ENCODE results near the gene ANO1. TPM values are rescaled to one million over a fixed set of nuclear protein-coding genes. Genes with fewer than 3 reads are reported as not detected.

Gene ANO1
- total RNA-seq, 4 donors from 2014 or later: 22.5 to 57.6 (median 41.4) TPM

- Histone ChIP-seq H3K36me3 (no peaks in the 10 kb centered on the region), H3K27ac (no peak overlapping the region), H3K4me1 (peaks cover 0 to 5% (median 0%) of the 10 kb centered on the region in 3 donors), H3K9me3 (peaks cover 0 to 11% (median 0%) of the 10 kb centered on the region in 3 donors), H3K27me3 (peaks cover 47% of the 10 kb centered on the region), H3K4me3 (no peak overlapping the region)
- TF ChIP-seq CTCF (IDR thresholded peaks at IDR 0.05): no peak
- no peak for ATAC-seq
- WGBS, 2 donors (ENCODE audit: low coverage in 1 of 2): 50% methylated on average over 1 of the region's 5 CpGs; no CpG with 5 or more reads in 1 of the 2 donors
These were observed 29.1 kb upstream of the ANO1 start for GRCh38 chr11:70049045-70049444.

- Histone ChIP-seq H3K27me3 (peaks cover 49% of the 10 kb centered on the region), H3K27ac (no peak overlapping the region), H3K4me3 (no peak overlapping the region), H3K4me1 (peaks cover 0 to 5% (median 0%) of the 10 kb centered on the region in 3 donors), H3K36me3 (no peaks in the 10 kb centered on the region), H3K9me3 (peaks cover 0 to 9% (median 0%) of the 10 kb centered on the region in 3 donors)
- no peak for ATAC-seq
- TF ChIP-seq CTCF (IDR thresholded peaks at IDR 0.05) (no peak), POLR2A (IDR thresholded peaks at IDR 0.05) (no peak), EP300 (IDR thresholded peaks at IDR 0.05) (no peak), POLR2AphosphoS5 (IDR thresholded peaks at IDR 0.05) (no peak)
- 65 to 82% methylated on average over 5 to 6 of the region's 7 CpGs for WGBS, 2 donors (ENCODE audit: low coverage in 1 of 2)
These were observed 27.9 kb upstream of the ANO1 start for GRCh38 chr11:70050243-70050642.

DNA sequence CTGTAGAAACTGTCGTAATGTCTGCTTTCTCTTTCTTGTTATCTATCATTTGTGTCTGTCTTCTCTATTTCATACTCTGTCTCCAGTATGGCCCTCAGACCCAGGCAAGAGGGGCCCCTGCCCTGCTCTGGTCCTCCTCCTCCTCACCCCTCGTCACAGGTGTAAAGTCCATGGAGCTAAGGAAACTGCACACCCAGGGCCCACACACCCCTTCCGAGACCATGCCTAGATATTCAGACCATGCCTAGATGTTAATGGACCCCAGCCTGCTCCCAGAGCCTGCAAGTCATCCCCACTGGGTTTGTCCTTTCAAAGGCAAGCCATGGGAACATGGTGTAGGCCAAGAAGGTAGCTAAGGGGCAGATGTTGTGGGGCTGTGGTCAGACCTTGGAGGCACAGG is 24.1 kb upstream of the ANO1 start:
- 79% methylated on average over 3 of the region's 3 CpGs; no CpG with 5 or more reads in 1 of the 2 donors for WGBS, 2 donors (ENCODE audit: low coverage in 1 of 2)
- H3K27me3 ChIP-seq: peaks cover 29% of the 10 kb centered on the region
- no peaks in the 10 kb centered on the region for H3K4me1 ChIP-seq
- no peak for ATAC-seq
- no peak overlapping the region for H3K4me3 ChIP-seq
- H3K9me3 ChIP-seq: peaks cover 0 to 13% (median 0%) of the 10 kb centered on the region in 3 donors
- no peak overlapping the region for H3K27ac ChIP-seq
- TF ChIP-seq CTCF (IDR thresholded peaks at IDR 0.05) (no peak), POLR2AphosphoS5 (IDR thresholded peaks at IDR 0.05) (no peak)
- H3K36me3 ChIP-seq: no peaks in the 10 kb centered on the region

- Histone ChIP-seq H3K4me3 (no peak overlapping the region), H3K4me1 (no peaks in the 10 kb centered on the region), H3K9me3 (peaks cover 0 to 13% (median 0%) of the 10 kb centered on the region in 3 donors), H3K27ac (no peak overlapping the region), H3K27me3 (peaks cover 20% of the 10 kb centered on the region), H3K36me3 (no peaks in the 10 kb centered on the region)
- no peak for TF ChIP-seq POLR2AphosphoS5 (IDR thresholded peaks at IDR 0.05)
- TF ChIP-seq CTCF (IDR thresholded peaks at IDR 0.05): no peak
- no peak for TF ChIP-seq EP300 (IDR thresholded peaks at IDR 0.05)
- TF ChIP-seq POLR2A (IDR thresholded peaks at IDR 0.05): no peak
- ATAC-seq: no peak
- WGBS, 2 donors (ENCODE audit: low coverage in 1 of 2): 63 to 67% methylated on average over 3 of the region's 3 CpGs
These were observed 22.7 kb upstream of the ANO1 start for GRCh38 chr11:70055444-70055843.

- WGBS, 2 donors (ENCODE audit: low coverage in 1 of 2): 34% methylated on average over 3 of the region's 3 CpGs; no CpG with 5 or more reads in 1 of the 2 donors
- TF ChIP-seq POLR2A (IDR thresholded peaks at IDR 0.05) (no peak), POLR2AphosphoS5 (IDR thresholded peaks at IDR 0.05) (no peak), EP300 (IDR thresholded peaks at IDR 0.05) (no peak), CTCF (IDR thresholded peaks at IDR 0.05) (no peak)
- ATAC-seq: no peak
- Histone ChIP-seq H3K9me3 (peaks cover 0 to 13% (median 0%) of the 10 kb centered on the region in 3 donors), H3K36me3 (no peaks in the 10 kb centered on the region), H3K4me3 (no peak overlapping the region), H3K27ac (no peak overlapping the region), H3K4me1 (no peaks in the 10 kb centered on the region), H3K27me3 (peaks cover 10% of the 10 kb centered on the region)
These were observed 21.0 kb upstream of the ANO1 start for GRCh38 chr11:70057080-70057479.
